NCI-H510A (cell line): Measurements from ENCODE around the gene ARHGEF1.

Experiments
- DNase-seq: peaks from one replicate; lab custom pipeline; 2025; lab: John Stamatoyannopoulos, UW

ARHGEF1 gene

DNA sequence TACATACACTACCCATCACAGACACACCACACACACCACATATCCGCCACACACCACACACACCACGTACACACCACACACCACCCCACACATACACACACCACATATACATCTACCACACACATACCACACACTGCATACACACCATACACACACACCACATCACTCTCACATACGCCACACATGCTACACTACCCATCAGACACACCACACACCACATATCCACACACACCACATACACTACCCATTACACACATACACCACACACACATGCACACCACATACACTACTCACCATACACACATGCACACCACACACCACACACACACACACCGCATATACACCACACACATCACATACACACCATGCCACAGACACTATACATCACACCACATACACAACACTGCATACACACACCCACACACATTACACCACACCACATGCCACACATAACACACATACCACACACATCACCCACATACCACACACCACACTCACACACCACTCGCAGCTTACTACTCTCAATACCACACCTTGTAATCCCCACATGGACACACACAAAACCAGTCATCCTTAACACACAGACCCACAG, 35.8 kb downstream of the ARHGEF1 start:
- no peak for DNase-seq

DNA sequence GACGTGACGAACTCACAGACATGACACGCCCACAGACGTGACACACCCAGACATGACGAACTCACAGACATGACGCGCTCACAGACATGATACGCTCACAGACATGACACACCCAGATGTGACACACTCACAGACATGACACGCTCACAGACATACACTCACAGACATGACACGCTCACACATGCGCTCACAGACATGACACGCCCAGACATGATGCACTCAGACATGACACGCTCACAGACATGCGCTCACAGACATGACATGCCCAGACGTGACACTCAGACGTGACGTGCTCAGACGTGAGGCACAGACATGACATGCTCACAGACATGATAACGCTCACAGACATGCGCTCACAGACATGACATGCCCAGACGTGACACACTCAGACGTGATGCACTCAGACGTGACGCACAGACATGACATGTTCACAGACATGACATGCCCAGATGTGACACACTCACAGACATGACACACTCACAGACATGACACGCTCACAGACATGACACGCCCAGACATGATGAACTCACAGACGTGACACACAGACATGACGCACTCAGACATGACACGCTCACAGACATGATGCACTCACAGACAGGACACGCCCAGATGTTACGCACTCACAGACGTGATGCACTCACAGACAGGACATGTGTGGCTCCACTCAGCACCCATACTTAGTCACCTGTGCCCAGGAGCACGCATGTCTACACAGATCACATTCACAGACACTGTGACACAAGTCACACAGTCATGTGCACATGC, 37.1 kb downstream of the ARHGEF1 start:
- DNase-seq: no peak

DNA sequence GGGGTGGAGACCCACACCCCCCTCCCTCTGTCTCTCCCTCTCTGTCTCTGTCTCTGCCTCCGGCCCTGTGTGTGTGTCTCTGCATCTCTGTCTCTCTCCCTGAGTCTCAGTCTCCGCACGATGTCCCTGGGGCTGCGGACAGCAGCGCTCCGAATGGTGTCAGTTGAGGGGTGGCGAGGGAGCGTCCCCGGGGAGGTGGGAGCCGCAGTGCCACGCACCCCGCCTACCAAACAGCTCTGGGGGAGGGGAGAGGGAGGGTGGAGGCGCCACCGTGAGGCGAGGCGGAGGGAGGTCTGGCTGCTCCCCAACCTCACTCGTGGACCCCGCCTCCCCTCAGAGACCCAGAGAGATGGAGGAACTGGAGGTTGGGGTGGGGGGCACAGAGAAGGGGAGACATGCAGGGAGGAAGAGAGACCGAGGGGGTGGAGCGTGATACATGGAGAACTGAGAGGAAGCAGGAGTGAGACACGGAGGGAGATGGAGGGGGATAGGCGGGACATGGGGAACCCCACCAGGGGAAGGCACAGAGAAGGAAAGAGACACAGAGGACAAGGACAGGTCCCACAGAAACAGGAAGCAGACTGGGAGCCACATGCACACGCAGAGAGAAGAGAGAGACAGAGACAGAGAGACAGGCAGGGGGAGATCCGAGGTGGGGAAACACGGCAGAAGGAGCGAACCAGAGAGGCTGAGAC, 38.0 kb downstream of the ARHGEF1 start:
- DNase-seq: no peak

DNA sequence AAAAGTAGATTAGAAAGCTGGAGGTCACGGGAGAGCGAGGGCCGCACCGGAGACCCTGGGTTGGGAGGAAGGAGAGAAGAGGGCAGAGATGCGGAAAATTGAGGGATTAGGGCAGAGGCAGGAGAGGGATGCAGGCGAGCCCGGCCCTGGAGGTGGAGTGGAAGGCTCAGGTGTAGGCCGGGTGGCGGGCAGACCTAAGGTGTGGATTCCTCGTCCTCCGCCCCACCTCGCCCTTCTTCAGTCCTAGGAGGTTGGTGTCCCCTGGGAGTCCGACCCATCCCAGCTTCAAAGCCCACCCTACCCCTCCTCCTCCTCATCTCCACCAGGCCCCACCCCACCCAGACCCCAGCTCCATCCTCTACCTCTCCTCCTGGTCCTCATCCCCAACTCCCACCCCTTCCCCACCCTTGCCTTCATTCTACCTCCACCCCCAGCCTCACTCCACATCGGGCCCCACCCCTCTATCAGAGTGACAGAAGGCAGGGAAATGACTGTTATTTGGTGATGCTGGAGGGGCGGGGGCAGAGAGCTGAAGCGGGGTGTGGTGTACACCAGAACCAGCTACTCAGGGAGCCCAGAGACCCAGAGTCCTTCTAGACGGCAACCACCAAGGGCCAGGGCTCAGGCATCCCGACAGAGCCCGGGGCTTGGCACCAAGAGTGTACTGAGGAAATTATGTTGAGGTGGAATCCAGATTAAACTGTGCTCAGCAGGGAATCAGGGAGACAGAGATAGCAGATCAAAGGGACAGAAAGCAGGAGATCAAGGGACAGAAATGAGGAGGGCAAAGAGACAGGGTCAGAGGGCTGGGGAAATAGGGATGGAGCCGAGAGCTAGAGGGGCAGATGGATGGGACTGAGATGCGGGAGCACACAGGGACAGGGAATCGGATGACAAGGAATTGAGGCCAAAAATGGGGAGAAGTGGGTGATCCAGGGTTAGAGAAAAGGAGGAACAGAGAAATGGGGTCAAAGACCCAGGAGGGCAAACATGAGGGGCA, 38.9 kb downstream of the ARHGEF1 start:
- DNase-seq: no peak

DNA sequence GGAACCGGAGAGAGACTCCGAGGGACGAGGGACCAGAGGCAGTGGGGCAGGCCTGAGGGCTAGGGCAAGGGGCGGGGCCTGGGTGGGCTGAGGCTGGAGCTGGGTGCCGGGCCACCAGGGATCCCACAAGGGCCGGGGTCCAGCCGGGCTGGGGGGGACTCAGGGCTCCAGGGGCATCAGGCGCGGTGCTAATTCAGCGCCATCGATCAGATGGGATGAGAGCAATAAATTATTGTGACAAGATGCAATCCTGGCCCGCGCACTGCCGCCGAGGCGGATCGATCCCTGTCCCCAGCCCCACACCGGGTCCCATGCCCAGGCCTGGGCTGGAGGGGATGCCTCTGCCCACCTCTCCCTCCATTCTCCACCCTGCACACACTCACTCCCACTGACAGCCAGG, 39.6 kb downstream of the ARHGEF1 start:
- no peak for DNase-seq

DNA sequence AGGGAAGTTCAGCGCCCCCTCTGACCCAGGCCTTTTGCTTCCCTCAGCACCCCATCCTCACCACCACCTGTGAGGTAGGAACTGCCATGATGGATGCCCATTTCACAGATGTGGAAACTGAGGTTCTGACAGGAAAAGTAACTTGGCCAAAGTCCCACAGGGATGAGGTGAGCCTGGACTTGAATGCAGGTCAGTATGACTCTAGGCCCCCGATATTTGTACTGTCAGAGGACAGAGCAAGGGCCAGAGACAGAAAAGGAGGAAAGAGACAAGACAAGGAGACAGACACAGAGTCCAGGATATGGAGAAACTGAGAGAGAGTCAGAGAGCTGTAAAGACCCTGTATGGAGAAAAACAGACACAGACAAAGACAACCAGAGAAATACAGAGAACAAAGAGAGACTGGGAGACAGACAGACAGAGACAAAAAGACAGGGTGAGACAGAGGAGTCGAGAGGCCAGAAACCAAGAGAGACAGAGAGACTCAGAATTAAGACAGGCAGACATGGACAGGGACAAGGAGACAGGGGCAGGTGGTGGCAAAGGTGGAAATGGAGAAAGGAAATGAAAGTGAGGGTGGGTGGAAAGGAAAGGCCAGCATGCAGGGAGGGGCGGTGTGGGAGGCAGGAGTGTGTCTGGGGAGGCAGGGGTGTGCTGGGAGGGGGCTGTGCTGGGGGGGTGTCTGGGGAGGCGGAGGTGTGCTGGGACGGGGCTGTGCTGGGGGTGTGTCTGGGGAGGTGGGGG, 40.2 kb downstream of the ARHGEF1 start:
- DNase-seq: no peak

DNA sequence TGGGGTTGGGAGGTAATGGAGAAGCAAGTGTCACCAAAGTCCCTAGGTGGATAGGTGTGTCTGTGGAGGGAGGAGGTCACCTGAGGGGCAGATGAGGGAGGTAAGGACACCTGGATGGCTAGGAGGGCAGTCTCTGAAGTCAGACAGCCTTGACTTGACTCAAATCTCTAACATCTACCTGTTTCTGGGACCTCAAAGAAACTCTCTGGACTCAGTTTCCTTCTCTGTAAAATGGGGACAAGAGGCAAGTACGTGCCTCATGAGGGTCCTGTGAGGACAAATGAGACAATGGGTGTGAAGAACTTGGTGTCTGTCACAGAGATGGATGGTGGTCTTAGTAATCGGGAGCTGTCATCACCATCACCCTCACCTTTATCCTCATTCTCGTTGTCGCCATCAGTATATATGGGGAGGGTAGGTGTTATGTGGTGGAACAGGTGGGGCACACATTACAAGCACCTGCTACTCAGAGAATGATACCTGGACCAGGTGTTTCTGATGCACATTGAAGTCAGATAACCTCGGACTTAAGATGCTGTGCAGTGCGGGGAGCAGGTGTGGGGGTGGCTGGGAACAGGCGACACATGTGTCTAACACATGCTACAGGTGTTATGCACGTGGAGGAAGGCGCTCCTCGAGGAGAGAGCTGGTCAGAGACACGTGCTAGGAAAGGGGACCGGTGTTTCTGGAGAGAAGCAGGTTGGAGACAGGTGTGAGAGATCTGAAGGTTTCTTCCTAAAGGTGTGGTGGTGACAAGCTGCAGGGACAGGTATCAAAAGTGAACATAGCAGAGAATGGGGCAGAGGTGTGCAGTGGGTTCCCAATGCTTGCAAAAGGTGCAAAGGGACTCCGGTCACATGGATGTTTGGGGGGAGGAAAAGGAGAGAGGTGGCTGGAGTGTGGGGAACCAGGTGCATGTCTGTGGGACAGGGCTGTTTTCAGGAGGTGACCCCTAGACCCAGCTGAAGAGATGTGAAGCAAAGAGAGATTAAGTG, 41.5 kb downstream of the ARHGEF1 start:
- DNase-seq: peak; percentile 44

DNA sequence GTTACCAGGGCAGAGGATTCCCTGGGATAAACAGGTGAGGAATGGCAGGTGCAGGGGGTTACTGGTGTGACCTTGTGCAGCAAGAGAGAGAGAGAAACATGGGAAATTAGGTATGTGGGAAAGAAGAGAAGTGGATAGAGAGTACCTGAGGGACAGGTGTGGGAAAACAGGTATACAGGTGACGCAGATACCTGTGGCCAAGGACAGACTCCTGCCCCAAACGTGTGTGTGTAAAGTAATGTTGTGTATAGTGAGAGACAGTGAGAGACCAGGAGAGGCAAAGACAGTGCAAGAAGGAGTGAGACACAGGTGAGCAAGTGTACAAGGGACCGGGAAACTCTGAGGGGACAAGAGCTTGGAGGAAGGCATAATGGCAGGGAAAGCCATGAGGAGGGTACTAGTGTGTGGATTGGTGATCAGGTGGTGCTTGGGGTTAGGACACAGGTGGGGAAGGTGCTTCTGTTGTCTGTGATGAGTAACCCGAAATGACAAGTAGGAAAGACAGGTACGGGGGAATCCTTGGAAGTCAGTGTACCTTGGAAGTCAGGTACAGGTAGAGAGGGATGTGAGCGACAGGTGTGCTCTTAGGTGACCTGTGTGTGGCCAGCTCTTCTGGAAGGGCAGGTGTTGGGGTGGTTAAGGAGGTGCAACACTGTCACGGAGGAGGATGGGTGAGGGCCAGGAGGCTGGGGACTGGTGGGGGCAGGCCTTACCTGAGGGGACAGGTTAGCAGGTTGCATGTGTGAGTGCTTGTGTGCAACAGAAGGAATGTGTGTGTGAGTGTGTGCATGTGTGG, 42.4 kb downstream of the ARHGEF1 start:
- DNase-seq: peak; percentile 64

DNA sequence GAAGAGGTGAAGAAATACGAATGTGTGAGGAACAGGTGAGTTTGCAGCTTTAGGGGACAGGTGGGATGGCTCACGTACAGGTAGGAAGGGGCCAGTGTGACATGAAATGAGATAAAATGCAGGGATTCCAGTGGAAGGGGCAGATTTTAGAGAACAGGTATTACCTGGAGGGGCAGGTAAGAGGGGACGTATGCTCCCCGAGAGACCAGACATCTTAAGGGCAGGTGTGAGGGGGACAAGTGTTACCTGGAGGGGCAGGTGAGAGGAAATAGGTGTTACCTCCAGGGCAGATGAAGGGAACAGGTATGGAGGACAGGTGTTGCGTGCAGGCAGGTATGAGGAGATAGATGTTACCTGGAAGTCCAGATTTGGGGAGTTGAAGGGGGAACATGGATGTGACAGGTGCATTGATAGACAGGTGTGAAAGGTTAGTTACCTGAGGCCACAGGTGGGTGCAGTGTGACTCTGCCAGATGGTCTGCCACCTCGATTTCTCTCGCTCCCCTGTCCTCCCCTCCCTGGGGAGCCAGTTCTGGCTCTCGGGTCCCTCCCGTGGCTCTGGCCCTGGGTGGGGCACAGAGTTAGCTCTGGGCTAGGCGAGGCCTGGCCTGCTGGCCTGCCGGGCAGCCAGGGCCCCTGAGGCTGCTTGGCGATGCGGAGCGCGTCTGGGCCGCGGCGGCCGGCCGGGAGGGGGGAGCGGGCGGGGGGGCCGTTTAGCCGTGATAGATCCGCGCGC, 43.2 kb downstream of the ARHGEF1 start:
- peak; percentile 26 for DNase-seq

DNA sequence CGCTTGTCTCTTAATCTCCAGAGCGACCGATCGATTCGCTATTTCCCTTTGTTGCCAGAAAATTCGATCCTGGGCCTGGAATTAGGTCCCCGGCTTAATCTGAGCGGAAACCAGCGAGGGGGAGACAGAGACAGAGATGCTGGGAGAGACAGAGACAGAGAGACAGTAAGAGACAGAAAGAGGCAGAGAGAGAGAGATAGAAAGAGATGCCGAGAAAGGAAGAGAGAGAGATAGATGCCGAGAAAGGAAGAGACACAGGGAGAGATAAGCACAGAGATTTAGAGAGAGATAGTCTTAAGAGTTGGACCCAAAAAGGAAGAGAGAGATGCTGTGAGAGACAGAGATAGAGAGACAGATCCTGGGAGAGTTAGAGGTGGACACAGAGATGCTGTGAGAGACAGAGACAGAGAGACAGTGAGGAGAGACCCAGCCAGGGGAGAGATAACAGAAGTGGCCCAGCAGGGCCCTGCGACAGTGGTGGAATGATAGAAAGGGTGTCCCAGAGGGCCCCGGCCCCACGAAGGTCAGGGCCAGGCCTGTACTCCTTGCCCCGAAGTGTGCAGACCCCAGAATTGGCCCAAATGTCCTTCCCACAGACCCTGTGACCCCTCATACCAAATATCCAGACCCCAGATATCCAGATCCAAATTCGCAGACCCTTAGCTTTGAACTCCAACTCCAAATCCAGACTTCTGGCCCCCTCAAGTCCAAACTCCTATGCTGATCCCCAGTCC, 43.9 kb downstream of the ARHGEF1 start:
- no peak for DNase-seq

DNA sequence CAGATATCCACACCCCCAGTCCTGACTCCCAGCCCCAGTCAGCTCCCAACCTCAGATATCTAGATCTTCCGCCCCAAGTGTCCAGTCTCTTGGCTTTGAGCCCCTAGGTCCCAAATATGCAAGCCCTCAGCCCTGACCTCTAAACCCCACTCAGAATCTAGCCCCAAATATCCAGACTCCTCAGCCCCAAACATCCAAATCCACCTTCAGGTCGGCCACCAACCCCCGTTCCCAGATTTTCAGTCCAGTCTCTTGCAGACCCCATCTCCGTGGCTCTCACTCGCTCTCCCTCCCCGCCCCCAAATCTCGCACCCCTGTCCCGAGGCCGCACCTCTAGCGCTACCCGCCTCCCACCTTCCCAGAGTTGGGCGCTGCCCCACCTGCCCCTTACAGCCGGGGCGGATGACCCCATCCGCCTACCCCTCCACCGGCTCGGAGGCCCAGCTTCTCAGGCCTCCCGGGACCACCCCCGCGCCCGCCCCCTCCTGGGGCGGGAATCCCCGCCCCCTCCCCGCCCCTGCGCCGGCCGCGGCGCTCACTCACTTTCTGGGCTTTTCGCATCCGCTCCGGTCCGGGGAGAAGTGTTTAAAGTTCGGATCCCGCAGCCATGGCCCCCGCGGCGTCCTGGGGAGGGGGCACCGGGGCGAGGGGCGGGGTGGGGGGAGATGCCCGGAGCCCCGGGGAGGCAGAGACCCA, 44.7 kb downstream of the ARHGEF1 start:
- DNase-seq: no peak

DNA sequence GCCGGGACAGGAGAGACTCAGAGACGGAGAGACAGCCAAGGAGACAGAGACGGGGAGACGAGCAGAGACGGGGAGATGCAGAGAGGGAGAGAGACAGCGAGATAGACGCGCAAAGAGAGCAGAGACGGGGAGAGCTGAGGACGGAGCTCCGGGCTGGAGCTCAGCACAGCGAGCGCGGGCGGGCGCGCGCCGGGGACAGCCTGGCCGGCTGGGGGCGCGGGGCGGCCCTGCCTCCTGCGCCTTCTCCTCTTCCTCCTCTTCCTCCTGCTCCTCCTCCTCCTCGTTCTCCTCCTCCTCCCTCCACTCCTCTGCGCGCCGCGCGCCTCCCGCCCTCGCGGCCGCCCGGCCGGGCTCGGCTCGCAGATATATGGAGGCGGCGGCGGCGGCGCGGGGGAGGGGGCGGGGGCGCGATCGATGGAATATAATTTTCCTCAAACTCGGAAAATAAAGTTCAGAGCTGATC, 45.3 kb downstream of the ARHGEF1 start, which contains the start of gene ERFL:
Gene ERFL (minus strand): TSS at position 229 of the 463 bp plus-strand sequence. CDS start 15,530 bp downstream, outside the sequence.
- DNase-seq: no peak

DNA sequence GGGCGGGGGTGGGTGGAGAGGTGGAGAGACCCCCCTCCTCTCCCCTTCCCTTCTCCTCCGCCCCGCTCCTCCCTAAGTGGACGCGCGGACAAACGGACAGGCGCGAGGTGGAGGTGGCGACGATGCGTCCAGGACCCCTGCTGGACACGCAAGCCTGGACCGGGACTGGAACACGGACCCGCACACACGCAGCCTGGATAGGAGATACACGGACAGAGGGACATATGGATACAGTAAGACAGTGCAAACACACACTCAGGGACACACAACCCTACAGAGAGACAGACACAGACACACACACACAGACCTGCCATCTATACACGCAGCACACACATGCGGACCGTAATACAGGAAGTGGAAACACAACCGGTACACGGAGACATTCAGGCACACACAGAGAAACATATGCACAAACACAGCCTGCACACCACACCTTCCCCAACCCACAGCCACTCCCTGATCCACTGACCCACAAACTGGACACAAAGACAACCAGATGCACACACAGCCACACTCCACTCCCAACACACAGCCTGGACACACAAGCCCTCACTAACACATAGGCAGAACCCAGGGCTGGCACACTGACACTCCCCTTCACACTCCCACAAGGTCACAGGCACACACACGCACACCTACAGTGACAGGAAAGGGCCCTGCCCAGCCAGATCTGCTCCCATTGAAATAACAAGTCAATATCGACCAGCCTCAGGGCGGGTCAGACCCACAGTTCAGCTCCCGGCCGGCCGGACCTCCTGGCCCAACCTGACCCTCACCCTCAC, 46.0 kb downstream of the ARHGEF1 start:
- no peak for DNase-seq

DNA sequence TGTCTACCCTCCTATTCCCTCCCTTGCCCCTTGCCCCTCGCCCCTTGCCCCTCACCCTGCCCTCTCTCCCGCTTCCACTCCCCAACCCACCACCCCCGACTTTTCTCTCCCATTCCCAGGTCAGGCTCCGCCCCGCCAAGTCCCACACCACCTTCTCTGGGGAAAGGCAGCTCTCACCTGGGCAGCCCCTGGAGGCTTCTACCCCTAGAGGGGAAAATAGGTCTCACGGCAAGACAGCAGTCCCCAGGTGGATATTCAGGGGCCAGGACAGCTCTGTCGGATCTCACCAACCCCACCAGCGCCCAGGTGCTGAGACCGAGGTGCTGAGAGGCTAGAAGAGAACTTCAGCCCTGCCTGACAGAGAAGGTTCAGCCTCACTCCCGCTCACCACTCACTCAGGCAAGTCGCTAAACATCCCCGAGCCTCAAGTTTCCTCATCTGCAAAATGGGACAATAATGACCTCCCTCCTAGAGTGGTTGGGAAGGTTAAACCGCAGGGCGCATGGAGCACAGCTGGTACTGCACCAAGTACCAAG, 46.6 kb downstream of the ARHGEF1 start:
- DNase-seq: no peak

DNA sequence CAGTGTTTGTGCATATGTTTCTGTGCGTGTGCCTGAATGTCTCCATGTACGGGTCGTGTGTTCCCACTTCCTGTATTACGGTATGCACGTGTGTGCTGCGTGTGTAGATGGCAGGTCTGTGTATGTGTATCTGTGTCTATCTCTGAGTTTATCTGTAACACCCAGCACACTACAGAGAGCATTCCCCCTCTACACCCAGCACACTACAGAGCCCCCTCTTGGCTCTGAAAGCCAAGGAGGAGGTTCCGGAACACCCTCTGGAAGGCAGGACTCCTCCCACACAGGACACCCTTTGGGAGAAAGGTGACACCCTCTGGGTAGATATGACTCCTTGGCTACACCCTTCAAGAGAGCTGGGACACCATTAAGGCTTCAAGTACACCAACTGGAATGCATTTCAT, 47.3 kb downstream of the ARHGEF1 start:
- DNase-seq: no peak
